HUES64 (cell line): Measurements from ENCODE around the gene MED16.
A peak's percentile ranks its signal among the peaks of the same experiment; 100 is the strongest.
"Not testable (repeated sequence)": the region's sequence is repeated elsewhere in the genome, so short reads cannot be mapped to it uniquely, and the experiment has no call there.

Experiments
- H3K27ac ChIP-seq: 2 replicates; pipeline ENCODE4 v1.7.0; 2013; ENCODE audit warnings: low read depth, low read length, inconsistent platforms
- H3K27me3 ChIP-seq: 2 replicates; pipeline ENCODE4 v1.6.1; 2013; ENCODE audit warnings: mild to moderate bottlenecking, low read length; ENCODE audit not compliant: insufficient read depth
- H3K36me3 ChIP-seq: 2 replicates; pipeline ENCODE4 v1.6.1; 2013; ENCODE audit warnings: mild to moderate bottlenecking, low read length; ENCODE audit not compliant: insufficient read depth
- H3K4me1 ChIP-seq: 2 replicates; pipeline ENCODE4 v1.6.1; 2013; ENCODE audit warnings: mild to moderate bottlenecking, low read length, moderate library complexity; ENCODE audit not compliant: insufficient read depth
- H3K4me3 ChIP-seq: 2 replicates; pipeline ENCODE4 v1.5.1; 2013; ENCODE audit warnings: mild to moderate bottlenecking, low read length, moderate library complexity
- H3K9ac ChIP-seq: 2 replicates; pipeline ENCODE4 v1.6.1; 2013; ENCODE audit warnings: mild to moderate bottlenecking, low read depth, low read length
- H3K9me3 ChIP-seq: 2 replicates; pipeline ENCODE4 v1.6.1; 2013; ENCODE audit warnings: low read depth, low read length; ENCODE audit not compliant: insufficient read depth
- WGBS: fragments of 150-250, 120-280 bp; methylation state at CpG from one replicate; pipeline ENCODE4 v1.1.7; 2013; ENCODE audit warnings: missing lambda C conversion rate; 5-methylcytosine and 5-hydroxymethylcytosine counted together

The MED16 gene

GRCh38 chr19:823565-824121 is 69.3 kb downstream of the MED16 start:
- no peak overlapping the region for H3K27ac ChIP-seq
- no peaks in the 10 kb centered on the region for H3K27me3 ChIP-seq
- WGBS = 66% methylated on average over 12 of the region's 12 CpGs

GRCh38 chr19:821825-822503 is 71.0 kb downstream of the MED16 start, which contains the start of gene PLPPR3:
Gene PLPPR3 (minus strand): TSS chr19:821955. CDS start chr19:821559, 396 bp downstream.
- no peaks in the 10 kb centered on the region for H3K27me3 ChIP-seq
- H3K4me1 ChIP-seq = peaks cover 5% of the 10 kb centered on the region; the same call in 1 of the 2 replicates
- H3K36me3 ChIP-seq = peaks cover 6% of the 10 kb centered on the region; the same call in 1 of the 2 replicates
- WGBS = 1% methylated on average over 61 of the region's 86 CpGs
- no peaks in the 10 kb centered on the region for H3K9me3 ChIP-seq
- peak within 1 kb of the TSS; percentile 69 for H3K9ac ChIP-seq
- peak within 1 kb of the TSS; percentile 55 for H3K27ac ChIP-seq
- H3K4me3 ChIP-seq = peak within 1 kb of the TSS; percentile 61

More at GRCh38 chr19:823565-824121, 69.3 kb downstream of the MED16 start:
- peaks cover 5% of the 10 kb centered on the region; the same call in 1 of the 2 replicates for H3K4me1 ChIP-seq
- H3K36me3 ChIP-seq = no peaks in the 10 kb centered on the region
- H3K4me3 ChIP-seq = no peak overlapping the region
- H3K9me3 ChIP-seq = no peaks in the 10 kb centered on the region
- no peak overlapping the region for H3K9ac ChIP-seq

- Histone ChIP-seq H3K27me3 (no peaks in the 10 kb centered on the region), H3K4me3 (peak overlapping the region; percentile 61), H3K4me1 (peaks cover 5% of the 10 kb centered on the region; the same call in 1 of the 2 replicates), H3K9ac (peak overlapping the region; percentile 69), H3K9me3 (no peaks in the 10 kb centered on the region), H3K36me3 (peaks cover 8% of the 10 kb centered on the region; the same call in 1 of the 2 replicates), H3K27ac (peak overlapping the region; percentile 55)
- under 1% methylated on average over 64 of the region's 64 CpGs for WGBS
Measured at GRCh38 chr19:821231-821824, 71.7 kb downstream of the MED16 start.

- not testable (repeated sequence) for H3K4me1 ChIP-seq, H3K27me3 ChIP-seq, H3K27ac ChIP-seq, H3K9me3 ChIP-seq, H3K4me3 ChIP-seq, H3K9ac ChIP-seq
- H3K36me3 ChIP-seq = peaks cover 15% of the 10 kb centered on the region; the same call in 1 of the 2 replicates
- 96% methylated on average over 5 of the region's 5 CpGs for WGBS
Measured at GRCh38 chr19:820212-820611, 72.8 kb downstream of the MED16 start.
